Activated naive CD4-positive, alpha-beta T cell treated with anti-CD3 and anti-CD28 coated beads for 36 hours (primary cell): ENCODE results near the gene FTSJ3. TPM values are rescaled to one million over a fixed set of nuclear protein-coding genes. Genes with fewer than 3 reads are reported as not detected.
"Not testable (repeated sequence)": the region's sequence is repeated elsewhere in the genome, so short reads cannot be mapped to it uniquely, and the experiment has no call there.

Experiments
- CTCF ChIA-PET: fragments of 350-600 bp; sonication (Branson Sonifier 250); formaldehyde crosslinking; loops from one replicate; lab custom pipeline; 2021; ENCODE audit warnings: antibody characterized with exemption; lab: Charles Lee
- DNase-seq: peaks from one replicate; pipeline ENCODE4 v3.0.0-alpha.2; 2020
- H3K27ac Mint-ChIP-seq: one replicate; pipeline ENCODE4 v1.8.0; 2021; ENCODE audit warnings: mild to moderate bottlenecking, mixed read lengths
- H3K27me3 Mint-ChIP-seq: one replicate; pipeline ENCODE4 v1.8.0; 2021; ENCODE audit warnings: low read depth, mixed read lengths
- H3K36me3 Mint-ChIP-seq: one replicate; pipeline ENCODE4 v1.8.0; 2021; ENCODE audit warnings: low read depth, mixed read lengths
- H3K4me1 Mint-ChIP-seq: one replicate; pipeline ENCODE4 v1.8.0; 2021; ENCODE audit warnings: low read depth, mixed read lengths
- H3K4me3 Mint-ChIP-seq: one replicate; pipeline ENCODE4 v1.8.0; 2021; ENCODE audit warnings: mild to moderate bottlenecking, moderate library complexity, mixed read lengths
- H3K9me3 Mint-ChIP-seq: one replicate; pipeline ENCODE4 v1.8.0; 2021; ENCODE audit warnings: mixed read lengths
- intact Hi-C: fragments of 100-400 bp; cut with micrococcal nuclease; formaldehyde crosslinking; loops from one replicate; pipeline ENCODE4 v1.15.1; 2023
- total RNA-seq, 2 experiments: library from RNA; stranded (reverse); gene quantifications; one replicate each; pipeline ENCODE4 v1.2.3, GENCODE V29; 2021

FTSJ3 gene
- total RNA-seq = 10 to 100 TPM; 25.3 to 26.2 TPM

- Mint-ChIP-seq H3K4me3 (peak within 1 kb of the TSS; percentile 96), H3K9me3 (no peaks in the 10 kb centered on the region), H3K4me1 (peaks cover 82% of the 10 kb centered on the region), H3K27ac (peak within 1 kb of the TSS; percentile 99), H3K27me3 (no peaks in the 10 kb centered on the region), H3K36me3 (peaks cover 74% of the 10 kb centered on the region)
- CTCF ChIA-PET = interaction anchor here (0.9 to 1.6 kb wide), 4 partner anchors 11 to 129 kb away, joined by 3 to 4 read pairs (median 3); partner anchors contain the start of genes CCDC47, DDX42 and SMARCD2
- intact Hi-C loops = loop anchor here (1.0 kb wide), 7 partner anchors 8 to 277 kb away; partner anchors contain the start of genes CCDC47, DCAF7, MAP3K3 and STRADA
- DNase-seq = peak; percentile 97
Measured at GRCh38 chr17:63827002-63827800, at the start of gene FTSJ3, which contains the start of gene PSMC5. Gene FTSJ3 (minus strand): TSS chr17:63827663. CDS start chr17:63826902, 761 bp downstream. Gene PSMC5 (plus strand): TSS chr17:63827431. CDS start chr17:63827491, 60 bp downstream.

- H3K4me1 Mint-ChIP-seq, H3K27ac Mint-ChIP-seq, H3K4me3 Mint-ChIP-seq, DNase-seq, H3K36me3 Mint-ChIP-seq, H3K27me3 Mint-ChIP-seq, H3K9me3 Mint-ChIP-seq, intact Hi-C loops: not testable (repeated sequence)
- CTCF ChIA-PET = interaction anchor here (0.7 to 3.3 kb wide), 4 partner anchors 9 to 17 kb away, joined by 3 to 14 read pairs (median 4); no protein-coding TSS in a partner anchor
Measured at GRCh38 chr17:63874693-63875092, 47.2 kb upstream of the FTSJ3 start.

DNA sequence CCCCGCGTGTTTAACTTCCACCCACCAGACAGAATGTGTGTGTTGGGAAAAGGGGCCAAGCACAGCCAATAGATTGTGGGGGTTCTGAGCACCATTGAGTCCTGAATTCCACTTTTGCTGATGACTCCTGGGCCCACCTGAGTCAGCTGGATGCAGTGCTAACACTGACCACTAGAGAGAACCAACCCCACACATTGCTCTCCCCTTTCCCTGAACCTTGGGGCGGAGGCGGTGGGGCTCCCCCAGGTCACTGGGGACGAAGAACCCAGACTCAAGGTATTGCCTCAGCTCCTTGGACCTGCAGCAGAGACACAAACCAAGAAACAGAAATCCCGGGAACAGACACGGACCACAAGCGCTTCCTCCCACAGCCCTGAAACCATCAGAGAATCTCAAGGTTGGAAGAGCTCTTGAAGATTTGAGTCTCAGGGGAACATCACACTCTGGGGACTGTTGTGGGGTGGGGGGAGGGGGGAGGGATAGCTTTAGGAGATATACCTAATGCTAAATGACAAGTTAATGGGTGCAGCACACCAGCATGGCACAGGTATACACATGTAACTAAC is 46.7 kb upstream of the FTSJ3 start:
- H3K4me1 Mint-ChIP-seq, H3K27ac Mint-ChIP-seq, H3K27me3 Mint-ChIP-seq, intact Hi-C loops, H3K9me3 Mint-ChIP-seq, H3K36me3 Mint-ChIP-seq, DNase-seq, H3K4me3 Mint-ChIP-seq: not testable (repeated sequence)
- CTCF ChIA-PET = interaction anchor here (0.9 to 3.3 kb wide), 3 partner anchors 8 to 14 kb away, joined by 3 to 14 read pairs (median 4); no protein-coding TSS in a partner anchor

GRCh38 chr17:63873577-63873976 is 46.1 kb upstream of the FTSJ3 start, which contains the start of gene CSH2:
Gene CSH2 (minus strand): TSS chr17:63873677. CDS start chr17:63873614, 63 bp downstream.
- intact Hi-C loops, H3K27ac Mint-ChIP-seq, H3K27me3 Mint-ChIP-seq, H3K36me3 Mint-ChIP-seq, H3K4me1 Mint-ChIP-seq, DNase-seq, H3K9me3 Mint-ChIP-seq, H3K4me3 Mint-ChIP-seq: not testable (repeated sequence)
- CTCF ChIA-PET = interaction anchor here (1.1 to 3.3 kb wide), 2 partner anchors 8 to 15 kb away, joined by 4 to 14 read pairs; no protein-coding TSS in a partner anchor

DNA sequence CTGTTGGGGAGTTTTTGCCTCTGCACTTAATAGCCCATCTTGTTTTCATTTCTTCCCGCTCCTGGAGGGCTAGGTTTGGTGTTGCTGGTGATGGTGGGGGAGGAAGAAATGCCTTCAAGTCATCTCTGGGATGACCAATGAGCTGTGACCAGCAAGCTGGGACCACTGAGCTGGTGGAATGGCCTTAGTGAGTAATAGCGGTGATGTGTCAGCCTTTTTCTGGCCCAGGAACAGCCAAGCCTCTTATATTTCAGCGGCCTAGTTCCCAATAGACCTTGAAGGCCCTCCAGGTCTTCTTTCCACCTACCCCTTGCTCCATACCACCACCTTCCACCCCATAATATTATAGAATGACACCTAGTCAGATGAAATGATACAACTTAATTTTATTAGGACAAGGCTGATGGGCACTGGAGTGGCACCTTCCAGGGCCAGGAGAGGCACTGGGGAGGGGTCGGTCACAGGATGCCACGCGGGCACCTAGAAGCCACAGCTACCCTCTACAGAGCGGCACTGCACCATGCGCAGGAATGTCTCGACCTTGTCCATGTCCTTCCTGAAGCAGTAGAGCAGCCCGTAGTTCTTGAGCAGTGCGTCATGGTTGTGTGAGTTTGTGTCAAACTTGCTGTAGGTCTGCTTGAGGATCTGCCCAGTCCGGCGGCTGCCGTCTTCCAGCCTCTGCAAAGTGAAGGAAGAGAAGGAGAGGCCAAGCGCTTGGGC is 44.3 kb upstream of the FTSJ3 start:
- H3K36me3 Mint-ChIP-seq, H3K4me1 Mint-ChIP-seq, H3K27me3 Mint-ChIP-seq, DNase-seq, H3K4me3 Mint-ChIP-seq, CTCF ChIA-PET, H3K9me3 Mint-ChIP-seq, H3K27ac Mint-ChIP-seq: not testable (repeated sequence)
- intact Hi-C loops = loop anchor here (2.0 kb wide), 1 partner anchor 447 kb away; no protein-coding TSS in a partner anchor

- intact Hi-C loops = loop anchor here (2.0 kb wide), 1 partner anchor 445 kb away; no protein-coding TSS in a partner anchor
- not testable (repeated sequence) for H3K4me1 Mint-ChIP-seq, H3K27me3 Mint-ChIP-seq, H3K9me3 Mint-ChIP-seq, H3K4me3 Mint-ChIP-seq, H3K27ac Mint-ChIP-seq, H3K36me3 Mint-ChIP-seq, DNase-seq
- CTCF ChIA-PET = interaction anchor here (1.1 to 2.1 kb wide), 3 partner anchors 10 to 445 kb away, joined by 3 to 7 read pairs (median 3); no protein-coding TSS in a partner anchor
Measured at GRCh38 chr17:63870292-63870665, 42.8 kb upstream of the FTSJ3 start.

GRCh38 chr17:63869491-63870291 is 42.2 kb upstream of the FTSJ3 start:
- H3K4me3 Mint-ChIP-seq, H3K9me3 Mint-ChIP-seq, H3K27me3 Mint-ChIP-seq, H3K4me1 Mint-ChIP-seq, DNase-seq, H3K36me3 Mint-ChIP-seq, H3K27ac Mint-ChIP-seq: not testable (repeated sequence)
- intact Hi-C loops = loop anchor here (2.0 kb wide), 1 partner anchor 445 kb away; no protein-coding TSS in a partner anchor
- CTCF ChIA-PET = interaction anchor here (0.9 to 2.1 kb wide), 4 partner anchors 9 to 444 kb away, joined by 3 to 8 read pairs (median 5); no protein-coding TSS in a partner anchor

DNA sequence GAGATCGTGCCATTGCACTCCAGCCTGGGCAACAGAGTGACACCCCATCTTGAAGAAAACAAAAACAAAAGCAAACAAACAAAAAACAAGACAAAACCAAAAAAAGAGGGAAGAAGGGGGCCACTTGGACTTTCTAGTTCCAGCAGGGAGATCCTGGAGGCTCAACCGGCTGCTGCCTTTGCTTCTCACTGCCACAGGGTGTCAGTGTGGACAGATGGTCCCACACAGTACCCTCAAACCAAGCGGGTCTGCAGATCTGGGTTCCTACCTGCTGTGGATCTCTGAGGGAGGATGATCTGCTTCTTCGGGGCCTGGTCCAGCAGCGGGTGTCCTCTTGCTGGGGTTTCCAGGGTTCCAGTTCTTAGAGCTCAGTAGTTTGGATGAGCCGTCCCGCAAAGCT is 39.2 kb upstream of the FTSJ3 start:
- H3K4me3 Mint-ChIP-seq, H3K27ac Mint-ChIP-seq, H3K36me3 Mint-ChIP-seq, H3K4me1 Mint-ChIP-seq, DNase-seq, H3K27me3 Mint-ChIP-seq, H3K9me3 Mint-ChIP-seq, intact Hi-C loops: not testable (repeated sequence)
- CTCF ChIA-PET = interaction anchor here (0.7 to 3.5 kb wide), 12 partner anchors 8 to 53 kb away, joined by 3 to 10 read pairs (median 5); partner anchors contain the start of genes CSHL1 and GH2

- no peaks in the 10 kb centered on the region for H3K9me3 Mint-ChIP-seq
- no peak for DNase-seq
- H3K27ac Mint-ChIP-seq = no peak overlapping the region
- no peaks in the 10 kb centered on the region for H3K36me3 Mint-ChIP-seq
- no peaks in the 10 kb centered on the region for H3K27me3 Mint-ChIP-seq
- no peak overlapping the region for H3K4me3 Mint-ChIP-seq
- intact Hi-C loops = no loop called here
- no peaks in the 10 kb centered on the region for H3K4me1 Mint-ChIP-seq
- CTCF ChIA-PET = interaction anchor here (2.3 to 4.7 kb wide), 3 partner anchors 10 to 30 kb away, joined by 7 to 38 read pairs (median 20); no protein-coding TSS in a partner anchor
Measured at GRCh38 chr17:63859257-63859656, 31.8 kb upstream of the FTSJ3 start.

DNA sequence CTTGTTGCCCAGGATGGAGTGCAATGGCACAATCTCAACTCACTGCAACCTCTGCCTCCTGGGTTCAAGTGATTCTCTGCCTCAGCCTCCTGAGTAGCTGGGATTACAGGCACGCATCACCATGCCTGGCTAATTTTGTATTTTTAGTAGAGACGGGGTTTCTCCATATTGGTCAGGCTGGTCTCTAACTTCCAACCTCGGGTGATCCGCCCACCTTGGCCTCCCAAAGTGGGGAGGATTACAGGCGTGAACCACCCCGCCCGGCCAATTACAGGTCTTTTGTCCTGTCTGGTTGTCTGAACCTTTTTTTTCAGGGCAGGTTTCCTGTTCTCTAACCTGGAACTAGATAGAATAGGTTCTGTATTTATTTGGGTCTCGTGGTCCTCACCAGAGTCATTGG is 29.0 kb upstream of the FTSJ3 start:
- H3K36me3 Mint-ChIP-seq, intact Hi-C loops, H3K9me3 Mint-ChIP-seq, DNase-seq, H3K27ac Mint-ChIP-seq, H3K4me3 Mint-ChIP-seq, H3K27me3 Mint-ChIP-seq, H3K4me1 Mint-ChIP-seq: not testable (repeated sequence)
- CTCF ChIA-PET = interaction anchor here (1.6 kb wide), 1 partner anchor 9 kb away, joined by 3 read pairs; no protein-coding TSS in a partner anchor

DNA sequence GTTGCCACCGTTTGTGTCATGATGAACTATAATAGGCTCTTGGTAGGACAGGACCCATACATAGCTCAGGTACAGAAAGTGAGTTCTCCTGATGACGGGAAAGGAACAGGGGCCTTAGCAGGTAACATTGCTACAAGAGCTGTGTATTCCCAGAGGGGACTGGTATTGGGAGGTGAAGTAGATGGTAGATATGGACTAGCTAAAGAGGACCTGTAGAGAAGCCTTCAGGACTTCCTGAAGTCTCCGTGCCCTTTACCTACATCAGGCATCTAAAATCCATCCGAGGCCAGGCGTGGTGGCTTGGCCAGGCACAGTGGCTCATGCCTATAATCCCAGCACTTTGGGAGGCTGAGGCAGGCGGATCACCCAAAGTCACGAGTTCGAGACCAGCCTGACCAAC is 27.7 kb upstream of the FTSJ3 start:
- no peaks in the 10 kb centered on the region for H3K27me3 Mint-ChIP-seq
- no peak overlapping the region for H3K4me3 Mint-ChIP-seq
- no peaks in the 10 kb centered on the region for H3K9me3 Mint-ChIP-seq
- no peaks in the 10 kb centered on the region for H3K36me3 Mint-ChIP-seq
- no peaks in the 10 kb centered on the region for H3K4me1 Mint-ChIP-seq
- CTCF ChIA-PET = interaction anchor here (1.0 to 1.6 kb wide), 2 partner anchors 10 to 28 kb away, joined by 3 to 5 read pairs; no protein-coding TSS in a partner anchor
- DNase-seq = no peak
- no peak overlapping the region for H3K27ac Mint-ChIP-seq
- intact Hi-C loops = no loop called here
